IMR-90 (cell line): ENCODE results near the gene NCF2. TPM values are rescaled to one million over a fixed set of nuclear protein-coding genes. Genes with fewer than 3 reads are reported as not detected.

Source experiments
- ATAC-seq: fragments of 200-7000 bp; cut with Tn5 transposase; 2 replicates; pipeline ENCODE4 v1.9.1; 2020; ENCODE audit warnings: low read depth, mild to moderate bottlenecking, moderate library complexity
- BruUV-seq: library from RNA; stranded (reverse); fragments of 400-500 nt; replicated peaks from 2 replicates; lab custom pipeline; 2021; lab: Mats Ljungman, UMichigan
- CTCF ChIA-PET: fragments of 300-600 bp; formaldehyde crosslinking; extraction: SDS; loops from one replicate; lab custom pipeline; 2021; ENCODE audit warnings: antibody characterized with exemption; lab: Yijun Ruan, JAX
- POLR2A ChIA-PET: fragments of 300-600 bp; sonication (Branson Sonifier 250); formaldehyde crosslinking; loops from one replicate; lab custom pipeline; 2022; ENCODE audit warnings: antibody characterized with exemption; ENCODE audit not compliant: unreplicated experiment; lab: Charles Lee
- DNase-seq: peaks from one replicate; pipeline ENCODE4 v3.0.0; 2013
- H2AFZ ChIP-seq: replicated peaks from 2 replicates; pipeline ENCODE3; 2013; ENCODE audit warnings: low read length, mild to moderate bottlenecking; ENCODE audit not compliant: poor library complexity
- H2AK5ac ChIP-seq: 2 replicates; pipeline ENCODE4 v1.6.1; 2013; ENCODE audit warnings: low read depth, low read length, inconsistent platforms
- H2AK9ac ChIP-seq: replicated peaks from 2 replicates; pipeline ENCODE3; 2013; ENCODE audit warnings: mild to moderate bottlenecking, low read depth, low read length, moderate library complexity; ENCODE audit not compliant: poor library complexity
- H2BK120ac ChIP-seq: 2 replicates; pipeline ENCODE4 v1.6.1; 2013; ENCODE audit warnings: low read depth, low read length, inconsistent platforms
- H2BK15ac ChIP-seq: 3 replicates; pipeline ENCODE4 v1.6.1; 2013; ENCODE audit warnings: low read depth, low read length, inconsistent platforms
- H2BK20ac ChIP-seq: 2 replicates; pipeline ENCODE4 v1.6.1; 2013; ENCODE audit warnings: low read depth, mild to moderate bottlenecking, inconsistent platforms, low read length, moderate library complexity
- H2BK5ac ChIP-seq: 2 replicates; pipeline ENCODE4 v1.6.1; 2013; ENCODE audit warnings: mild to moderate bottlenecking, low read depth, low read length, inconsistent platforms; ENCODE audit not compliant: poor library complexity, severe bottlenecking
- H3K14ac ChIP-seq: replicated peaks from 2 replicates; pipeline ENCODE4 v1.6.1; 2013; ENCODE audit warnings: low read depth, low read length, inconsistent platforms
- H3K18ac ChIP-seq: 2 replicates; pipeline ENCODE4 v1.6.1; 2013; ENCODE audit warnings: low read depth, low read length, control low read depth
- H3K23ac ChIP-seq: 2 replicates; pipeline ENCODE4 v1.6.1; 2013; ENCODE audit warnings: low read depth, low read length, inconsistent platforms
- H3K27ac ChIP-seq: 2 replicates; pipeline ENCODE4 v1.5.1; 2013; ENCODE audit warnings: mild to moderate bottlenecking, control low read depth, low read length; ENCODE audit not compliant: insufficient read depth
- H3K27me3 ChIP-seq: 2 replicates; pipeline ENCODE4 v1.6.1; 2013; ENCODE audit warnings: low read length; ENCODE audit not compliant: control insufficient read depth, insufficient read depth
- H3K36me3 ChIP-seq: 2 replicates; pipeline ENCODE4 v1.6.1; 2013; ENCODE audit warnings: low read length, mixed read lengths; ENCODE audit not compliant: control insufficient read depth, insufficient read depth
- H3K4ac ChIP-seq: 2 replicates; pipeline ENCODE4 v1.6.1; 2013; ENCODE audit warnings: low read depth, low read length, inconsistent platforms
- H3K4me1 ChIP-seq: 2 replicates; pipeline ENCODE4 v1.6.1; 2013; ENCODE audit warnings: low read length, mixed read lengths; ENCODE audit not compliant: control insufficient read depth, insufficient read depth
- H3K4me2 ChIP-seq: 2 replicates; pipeline ENCODE4 v1.6.1; 2013; ENCODE audit warnings: low read depth, mild to moderate bottlenecking, control low read depth, low read length, moderate library complexity
- H3K4me3 ChIP-seq: 2 replicates; pipeline ENCODE4 v1.5.1; 2013; ENCODE audit warnings: low read depth, mild to moderate bottlenecking, control low read depth, low read length, moderate library complexity; ENCODE audit not compliant: insufficient read depth
- H3K56ac ChIP-seq: 2 replicates; pipeline ENCODE4 v1.6.1; 2013; ENCODE audit warnings: low read length, inconsistent platforms; ENCODE audit not compliant: insufficient read depth; ENCODE audit errors: extremely low read depth
- H3K79me1 ChIP-seq, 2 experiments: 2 replicates each; pipeline ENCODE4 v1.6.1; 2013; ENCODE audit warnings: low read length in 2 of 2, inconsistent platforms in 1 of 2, low read depth in 1 of 2
- H3K9ac ChIP-seq: 2 replicates; pipeline ENCODE4 v1.6.1; 2013; ENCODE audit warnings: low read depth, low read length, control low read depth
- H3K9me1 ChIP-seq: 2 replicates; pipeline ENCODE4 v1.6.1; 2013; ENCODE audit warnings: low read length, inconsistent platforms; ENCODE audit not compliant: insufficient read depth
- H3K9me3 ChIP-seq: 2 replicates; pipeline ENCODE4 v1.6.1; 2013; ENCODE audit warnings: low read length; ENCODE audit not compliant: control insufficient read depth, insufficient read depth
- H4K20me1 ChIP-seq: 2 replicates; pipeline ENCODE4 v1.6.1; 2013; ENCODE audit warnings: low read length, inconsistent platforms; ENCODE audit not compliant: insufficient read depth
- H4K5ac ChIP-seq: 2 replicates; pipeline ENCODE4 v1.6.1; 2013; ENCODE audit warnings: mild to moderate bottlenecking, low read depth, low read length, control low read depth
- H4K8ac ChIP-seq, 2 experiments: 2 replicates each; pipeline ENCODE4 v1.6.1; 2013; ENCODE audit warnings: low read depth in 2 of 2, low read length in 2 of 2, control low read depth in 1 of 2, inconsistent platforms in 1 of 2
- H4K91ac ChIP-seq: 2 replicates; pipeline ENCODE4 v1.6.1; 2013; ENCODE audit warnings: low read depth, low read length, inconsistent platforms; ENCODE audit not compliant: insufficient read depth
- FOS ChIP-seq: fragments of 150-350 bp; IDR thresholded peaks from 2 replicates; pipeline ENCODE4 v1.6.1; 2016; ENCODE audit warnings: low read depth, low read length
- MAFK ChIP-seq: IDR thresholded peaks from 2 replicates; pipeline ENCODE4 v1.6.1; 2012; ENCODE audit warnings: low read depth, low read length, improper control_type of control experiment
- USF2 ChIP-seq: fragments of 150-350 bp; IDR thresholded peaks from 2 replicates; pipeline ENCODE4 v1.6.1; 2017; ENCODE audit warnings: mild to moderate bottlenecking, antibody characterized with exemption, low read length, low read depth
- WGBS, 2 experiments: methylation state at CpG; one replicate each; pipeline versions ENCODE4 v1.1.5 to v1.1.7; 2013; ENCODE audit warnings: missing lambda C conversion rate in 2 of 2; ENCODE audit not compliant: insufficient read length in 1 of 2; ENCODE audit errors: extremely low coverage in 2 of 2; 5-methylcytosine and 5-hydroxymethylcytosine counted together
- dilution Hi-C: fragments of 300-500 bp; cut with HindIII; formaldehyde crosslinking; loops from one replicate; pipeline ENCODE4 v1.14.3; 2018; ENCODE audit warnings: low sequenced_read_pairs; ENCODE audit not compliant: unreplicated experiment
- in situ Hi-C: fragments of 300-500 bp; cut with MboI; formaldehyde crosslinking; loops from 3 replicates; pipeline ENCODE4 v1.14.3; 2019; ENCODE audit warnings: low sequenced_read_pairs, inconsistent platforms, mixed read lengths
- intact Hi-C: fragments of 100-400 bp; cut with micrococcal nuclease; formaldehyde crosslinking; loops from 2 replicates; pipeline ENCODE4 v1.10.0; 2022
- polyA plus RNA-seq, 3 experiments: library from polyadenylated mRNA; depleted of rRNA; stranded (reverse); fragments of >200 nt; gene quantifications; 2 replicates each; pipeline ENCODE4 v1.2.3, GENCODE V29; 2012; ENCODE audit warnings: low replicate concordance in 1 of 3
- total RNA-seq: library from RNA; depleted of rRNA; stranded (reverse); fragments of >200 nt; gene quantifications from 2 replicates; pipeline ENCODE4 v1.2.3, GENCODE V29; 2012

The NCF2 gene
- total and polyA plus RNA-seq, 2 of the 4 experiments (the other 2 are of a cell fraction), result 3.2 to 4.2 TPM

- H3K4ac ChIP-seq, result peak overlapping the region; percentile 82
- 90% methylated on average over 2 of the region's 2 CpGs; no CpG with 5 or more reads in 1 of the 2 experiments for WGBS, 2 experiments
- peak overlapping the region; percentile 96; the same call in 2 of the 3 replicates for H2BK15ac ChIP-seq
- H2BK5ac ChIP-seq, result peak overlapping the region; percentile 48
- TF ChIP-seq FOS (no peak), MAFK (no peak), USF2 (no peak)
- peak overlapping the region; percentile 79 for H4K5ac ChIP-seq
- ATAC-seq (no peak), DNase-seq (no peak)
- H2AK5ac ChIP-seq, result peak overlapping the region; percentile 95
- dilution Hi-C loops (no loop called here), intact Hi-C loops (loop anchor here (5.0 kb wide), 1 partner anchor 135 kb away; the partner anchor contains the start of gene SMG7), in situ Hi-C loops (no loop called here)
- H4K20me1 ChIP-seq, result no peaks in the 10 kb centered on the region
- H3K9ac ChIP-seq, result no peak overlapping the region
- H3K14ac ChIP-seq, result peak overlapping the region; percentile 88
- no peaks in the 10 kb centered on the region for H3K27me3 ChIP-seq
- CTCF ChIA-PET, result interaction anchor here (1.0 kb wide), 1 partner anchor 308 kb away, joined by 3 read pairs; no protein-coding TSS in a partner anchor
- H4K91ac ChIP-seq, result peak overlapping the region; percentile 87
- peak overlapping the region; percentile 47; the same call in 1 of the 2 replicates for H3K56ac ChIP-seq
- no peaks in the 10 kb centered on the region for H3K36me3 ChIP-seq
- H3K4me1 ChIP-seq, result peaks cover 23% of the 10 kb centered on the region
- H3K9me3 ChIP-seq, result no peaks in the 10 kb centered on the region
- H2AFZ ChIP-seq, result peak overlapping the region; percentile 80
- POLR2A ChIA-PET, result no interaction called here
- peak overlapping the region; percentile 52; the same call in 1 of the 2 replicates for H3K23ac ChIP-seq
- peak overlapping the region; percentile 97 for H2BK20ac ChIP-seq
- no peak overlapping the region for H3K4me3 ChIP-seq
- peak overlapping the region; percentile 89 for H3K18ac ChIP-seq
- H3K27ac ChIP-seq, result peak overlapping the region; percentile 81
- H3K9me1 ChIP-seq, result peaks cover 19% of the 10 kb centered on the region
- peaks cover 0 to 4% of the 10 kb centered on the region in 2 experiments; a peak in 2 of 4 replicates for H3K79me1 ChIP-seq
- H4K8ac ChIP-seq, result peak overlapping the region; percentile 82 to 92
- BruUV-seq, result no TSS peak
- peak overlapping the region; percentile 98 for H2BK120ac ChIP-seq
- no peak overlapping the region for H3K4me2 ChIP-seq
- peak overlapping the region; percentile 76 for H2AK9ac ChIP-seq
Measured at GRCh38 chr1:183607322-183607980, 17.2 kb upstream of the NCF2 start.
